ENCODE results near the gene ARHGEF19.
"Not testable (repeated sequence)": the region's sequence is repeated elsewhere in the genome, so short reads cannot be mapped to it uniquely, and the experiment has no call there.

Gene ARHGEF19

DNA sequence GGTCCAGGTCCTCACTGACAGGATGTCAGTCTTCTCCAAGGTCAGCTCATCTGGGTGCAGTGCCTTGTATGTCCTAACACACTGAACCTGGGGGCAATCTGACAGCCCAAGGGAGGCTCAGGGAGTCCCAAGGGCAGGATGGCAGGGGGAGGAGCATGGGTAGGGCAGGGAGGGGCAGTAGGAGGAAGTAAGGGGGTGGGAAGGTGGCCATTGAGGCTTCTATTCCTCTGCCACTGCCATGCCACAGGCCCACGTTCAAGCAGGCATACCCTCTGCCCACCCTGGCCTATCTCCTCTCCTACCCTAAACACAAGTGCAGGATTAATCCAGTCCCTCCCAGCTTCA is 13.3 kb downstream of the ARHGEF19 start:
- TF ChIP-seq, protein P1, sequence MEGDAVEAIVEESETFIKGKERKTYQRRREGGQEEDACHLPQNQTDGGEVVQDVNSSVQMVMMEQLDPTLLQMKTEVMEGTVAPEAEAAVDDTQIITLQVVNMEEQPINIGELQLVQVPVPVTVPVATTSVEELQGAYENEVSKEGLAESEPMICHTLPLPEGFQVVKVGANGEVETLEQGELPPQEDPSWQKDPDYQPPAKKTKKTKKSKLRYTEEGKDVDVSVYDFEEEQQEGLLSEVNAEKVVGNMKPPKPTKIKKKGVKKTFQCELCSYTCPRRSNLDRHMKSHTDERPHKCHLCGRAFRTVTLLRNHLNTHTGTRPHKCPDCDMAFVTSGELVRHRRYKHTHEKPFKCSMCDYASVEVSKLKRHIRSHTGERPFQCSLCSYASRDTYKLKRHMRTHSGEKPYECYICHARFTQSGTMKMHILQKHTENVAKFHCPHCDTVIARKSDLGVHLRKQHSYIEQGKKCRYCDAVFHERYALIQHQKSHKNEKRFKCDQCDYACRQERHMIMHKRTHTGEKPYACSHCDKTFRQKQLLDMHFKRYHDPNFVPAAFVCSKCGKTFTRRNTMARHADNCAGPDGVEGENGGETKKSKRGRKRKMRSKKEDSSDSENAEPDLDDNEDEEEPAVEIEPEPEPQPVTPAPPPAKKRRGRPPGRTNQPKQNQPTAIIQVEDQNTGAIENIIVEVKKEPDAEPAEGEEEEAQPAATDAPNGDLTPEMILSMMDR (IDR thresholded peaks at IDR 0.05; ENCODE audit: insufficient read depth, low read length, missing control alignments): no peak
- POLR2A ChIA-PET: interaction anchor here (0.6 kb wide), 1 partner anchor 59 kb away, joined by 3 read pairs; no protein-coding TSS in a partner anchor
- no peak overlapping the region for H3K4me3 ChIP-seq (ENCODE audit: low read depth, low read length)
- no peak for DNase-seq (ENCODE audit: low read depth, low spot score)
- CTCF ChIA-PET: interaction anchor here (1.9 to 10.2 kb wide), 4 partner anchors 9 to 126 kb away, joined by 8 to 132 read pairs (median 40); no protein-coding TSS in a partner anchor

DNA sequence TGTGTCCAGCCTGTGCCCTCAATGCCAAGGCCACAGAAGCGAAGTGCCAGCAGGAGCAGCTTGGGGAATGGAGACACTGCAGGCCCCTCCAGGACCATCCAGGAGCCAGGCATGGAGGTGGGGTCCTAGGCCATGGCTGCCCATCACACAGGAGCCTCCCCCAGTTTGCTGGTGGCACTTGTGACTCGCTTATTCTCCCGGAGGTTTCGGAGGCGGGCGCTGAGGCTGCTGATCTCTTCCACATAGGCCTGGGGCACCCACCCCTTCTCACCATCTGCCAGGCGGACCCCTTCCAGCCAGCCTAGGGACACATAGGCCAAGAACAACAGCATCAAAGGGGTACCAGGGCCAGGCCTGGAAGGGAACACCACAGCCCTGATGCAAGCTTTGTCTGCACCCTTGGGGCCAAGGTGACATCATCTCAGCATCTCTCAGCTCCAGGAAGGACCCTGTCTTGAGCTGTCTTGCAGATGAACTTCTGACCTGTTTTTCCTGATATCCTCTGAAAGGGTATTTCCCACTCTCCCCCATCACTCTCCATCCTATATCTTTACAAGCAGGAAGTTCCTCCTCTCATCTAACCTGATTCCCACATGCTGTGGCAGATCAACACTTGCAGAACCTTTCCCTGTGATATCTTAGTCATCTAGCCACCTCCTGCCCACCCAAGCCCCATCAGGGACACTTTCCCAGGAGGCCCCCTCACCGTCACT is 13.9 kb downstream of the ARHGEF19 start:
- CTCF ChIA-PET: interaction anchor here (1.1 to 10.2 kb wide), 6 partner anchors 9 to 126 kb away, joined by 4 to 132 read pairs (median 8); no protein-coding TSS in a partner anchor
- H3K4me3 ChIP-seq (ENCODE audit: low read depth, low read length): no peak overlapping the region
- TF ChIP-seq, protein P1 (IDR thresholded peaks at IDR 0.05; ENCODE audit: insufficient read depth, low read length, missing control alignments): no peak
- DNase-seq (ENCODE audit: low read depth, low spot score): no peak
- POLR2A ChIA-PET: interaction anchor here (0.6 kb wide), 1 partner anchor 60 kb away, joined by 3 read pairs; no protein-coding TSS in a partner anchor

DNA sequence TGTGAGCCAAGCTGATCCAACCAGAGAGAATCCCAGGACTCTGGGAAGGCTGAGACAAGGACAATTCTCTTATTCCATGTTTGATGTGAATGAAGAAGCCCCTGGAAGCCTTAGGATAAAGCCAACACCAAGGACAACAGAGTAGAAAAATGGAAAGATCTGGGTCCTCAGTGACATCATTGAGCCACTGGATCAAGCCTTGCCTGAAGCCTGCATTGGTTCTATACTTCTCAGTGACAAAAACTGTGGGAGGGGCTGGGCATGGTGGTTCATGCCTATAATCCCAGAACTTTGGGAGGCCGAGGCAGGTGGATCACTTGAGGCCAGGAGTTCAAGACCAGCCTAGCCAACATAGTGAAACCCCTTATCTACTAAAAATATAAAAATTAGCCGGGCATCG is 15.6 kb downstream of the ARHGEF19 start:
- TF ChIP-seq, protein P1 (IDR thresholded peaks at IDR 0.05; ENCODE audit: insufficient read depth, low read length, missing control alignments): no peak
- ChIA-PET POLR2A (no interaction called here), CTCF (interaction anchor here (0.9 to 10.2 kb wide), 3 partner anchors 8 to 123 kb away, joined by 3 to 132 read pairs (median 4); partner anchors contain the start of gene FAM131C)
- no peak for DNase-seq (ENCODE audit: low read depth, low spot score)
- H3K4me3 ChIP-seq (ENCODE audit: low read depth, low read length): no peak overlapping the region

DNA sequence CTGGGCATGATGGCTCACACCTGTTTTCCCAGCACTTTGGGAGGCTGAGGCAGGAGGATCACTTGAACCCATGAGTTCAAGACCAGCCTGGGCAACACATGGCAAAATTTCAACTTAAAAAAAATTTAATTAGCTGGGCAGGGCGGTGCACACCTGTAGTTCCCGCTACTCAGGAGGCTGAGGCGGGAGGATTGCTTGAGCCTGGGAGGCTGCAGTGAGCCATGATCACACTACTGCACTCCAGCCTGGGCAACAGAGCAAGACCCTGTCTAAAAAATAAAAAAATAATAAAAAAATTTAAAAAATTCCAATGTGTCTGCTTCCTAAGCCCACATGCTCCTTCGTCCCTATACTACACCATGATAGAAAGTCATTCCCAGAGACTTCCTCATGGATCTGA is 16.3 kb downstream of the ARHGEF19 start:
- DNase-seq (ENCODE audit: low read depth, low spot score); POLR2A ChIA-PET; H3K4me3 ChIP-seq (ENCODE audit: low read depth, low read length): not testable (repeated sequence)
- CTCF ChIA-PET: interaction anchor here (0.9 to 10.2 kb wide), 4 partner anchors 9 to 122 kb away, joined by 3 to 132 read pairs (median 3); partner anchors contain the start of gene FAM131C

DNA sequence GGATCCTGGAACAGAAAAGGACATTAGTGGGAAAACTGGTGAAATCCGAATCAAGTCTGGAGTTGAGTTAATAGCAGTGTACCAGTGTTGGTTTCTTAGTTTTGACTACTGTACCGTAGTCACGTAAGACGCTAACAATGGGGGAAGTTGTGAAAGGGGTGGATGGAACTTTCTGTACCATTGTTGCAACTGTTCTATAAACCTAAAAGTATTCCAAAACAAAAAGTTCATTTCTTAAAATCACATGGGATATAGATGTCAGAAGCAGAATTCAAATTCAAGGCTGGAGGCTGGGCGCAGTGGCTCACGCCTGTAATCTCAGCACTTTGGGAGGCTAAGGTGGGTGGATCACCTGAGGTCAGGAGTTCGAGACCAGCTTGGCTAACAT is 16.9 kb downstream of the ARHGEF19 start:
- DNase-seq (ENCODE audit: low read depth, low spot score): no peak
- TF ChIP-seq, protein P1 (IDR thresholded peaks at IDR 0.05; ENCODE audit: insufficient read depth, low read length, missing control alignments): no peak
- CTCF ChIA-PET: interaction anchor here (1.1 to 10.2 kb wide), 3 partner anchors 9 to 120 kb away, joined by 3 to 132 read pairs (median 3); no protein-coding TSS in a partner anchor
- POLR2A ChIA-PET: no interaction called here
- no peak overlapping the region for H3K4me3 ChIP-seq (ENCODE audit: low read depth, low read length)

DNA sequence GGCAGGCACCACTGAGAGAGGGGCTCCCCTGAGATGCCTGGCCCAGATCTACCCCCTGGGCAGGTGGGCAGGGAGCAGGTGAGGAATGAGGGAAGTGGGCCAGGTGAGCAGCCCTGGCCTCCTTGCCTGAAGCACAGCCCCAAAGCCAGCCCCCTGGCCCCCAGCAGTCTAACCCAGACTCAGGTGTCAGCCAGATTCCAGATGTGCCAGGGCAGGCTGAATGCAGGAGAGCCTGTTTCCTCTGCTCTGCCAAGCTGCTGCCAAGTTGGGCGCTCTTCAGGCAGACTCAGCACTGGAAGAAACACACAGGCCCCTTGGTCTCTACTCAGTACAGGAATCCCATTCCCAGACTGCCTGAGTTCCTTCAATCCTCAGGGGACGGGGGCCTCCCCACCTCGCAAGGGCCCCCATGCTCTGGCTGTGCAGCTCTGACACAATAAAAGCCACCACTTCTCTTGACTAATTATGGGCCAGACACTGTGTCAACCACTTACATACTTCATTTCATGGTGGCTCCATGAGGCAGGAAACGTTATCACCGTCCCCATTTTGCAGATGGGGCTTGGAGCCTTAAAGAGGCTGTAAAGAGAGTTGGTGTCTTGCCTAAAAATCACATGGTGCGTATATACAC is 20.4 kb downstream of the ARHGEF19 start:
- TF ChIP-seq, protein P1 (IDR thresholded peaks at IDR 0.05; ENCODE audit: insufficient read depth, low read length, missing control alignments): no peak
- CTCF ChIA-PET: interaction anchor here (6.1 to 17.2 kb wide), 3 partner anchors 10 to 171 kb away, joined by 31 to 1006 read pairs (median 73); partner anchors contain the start of gene FAM131C
- POLR2A ChIA-PET: no interaction called here
- H3K4me3 ChIP-seq (ENCODE audit: low read depth, low read length): no peak overlapping the region
- DNase-seq (ENCODE audit: low read depth, low spot score): no peak
